Mucosa of descending colon (tissue), 3 donors: ENCODE data around the gene SLC8A2. TPM values are rescaled to one million over a fixed set of nuclear protein-coding genes. Genes with fewer than 3 reads are reported as not detected.
A peak's percentile ranks its signal among the peaks of the same experiment; 100 is the strongest.
"Not testable (repeated sequence)": the region's sequence is repeated elsewhere in the genome, so short reads cannot be mapped to it uniquely, and the experiment has no call there.

ENCODE experiments used
- ATAC-seq: fragments of 200-7000 bp; cut with Tn5 transposase; one replicate; pipeline ENCODE4 v1.9.1; 2020; ENCODE audit warnings: mild to moderate bottlenecking, moderate library complexity
- DNase-seq, 3 donors: peaks; one replicate each; pipeline ENCODE4 v3.0.0-alpha.2; 2020
- H3K36me3 ChIP-seq: fragments of 200-600 bp; one replicate; pipeline ENCODE4 v1.8.0; 2021; ENCODE audit warnings: low read depth, mild to moderate bottlenecking
- H3K4me1 ChIP-seq: fragments of 200-600 bp; one replicate; pipeline ENCODE4 v1.8.0; 2021; ENCODE audit warnings: low read depth, mild to moderate bottlenecking
- H3K4me3 ChIP-seq: fragments of 200-600 bp; one replicate; pipeline ENCODE4 v1.8.0; 2021; ENCODE audit warnings: mild to moderate bottlenecking
- H3K9me3 ChIP-seq: fragments of 200-600 bp; one replicate; pipeline ENCODE4 v1.8.0; 2021; ENCODE audit warnings: mild to moderate bottlenecking
- CTCF ChIP-seq: fragments of 200-600 bp; IDR thresholded peaks from one replicate; pipeline ENCODE4 v1.8.0; 2022; ENCODE audit warnings: antibody characterized with exemption, mild to moderate bottlenecking
- intact Hi-C, 2 donors: fragments of 100-400 bp; cut with DNase I in 1 of 2; cut with micrococcal nuclease in 1 of 2; formaldehyde crosslinking; loops; one replicate each; pipeline versions ENCODE4 v1.11.0 to v1.11.1; 2022; cut with DNase I, micrococcal nuclease
- total RNA-seq, 3 donors: library from RNA; stranded (reverse); fragmentation: NEBNext Ultra II Directional in 2 of 3; extraction: Animal tissue kit (Norgen Biotek cat#: 25700) in 2 of 3; gene quantifications; one replicate each; pipeline versions ENCODE4 v1.2.1 to v1.2.4, GENCODE V29; 2021 to 2023
- donor health status: DM: no; HTN: no; CAD: no; lungs with moderate emphysema.
- donor health status: DM: no; HTN: no; CAD: no.
- donor health status: DM: no; HTN: yes; CAD: no.

The SLC8A2 gene
- total RNA-seq, 3 donors from 2014 or later: 0.75 to 17.5 (median 2.1) TPM

- ATAC-seq: no peak
- intact Hi-C loops: no loop called here
- TF ChIP-seq CTCF: no peak
- no peak overlapping the region for H3K4me3 ChIP-seq
- no peak for DNase-seq
- no peaks in the 10 kb centered on the region for H3K36me3 ChIP-seq
- H3K9me3 ChIP-seq: no peaks in the 10 kb centered on the region
- no peaks in the 10 kb centered on the region for H3K4me1 ChIP-seq
Measured at GRCh38 chr19:47415953-47416642, 55.6 kb downstream of the SLC8A2 start.

- no peak for TF ChIP-seq CTCF
- ATAC-seq: peak; percentile 61
- no peaks in the 10 kb centered on the region for H3K36me3 ChIP-seq
- H3K4me1 ChIP-seq: no peaks in the 10 kb centered on the region
- intact Hi-C loops: no loop called here
- DNase-seq: no peak
- H3K4me3 ChIP-seq: no peak overlapping the region
- no peaks in the 10 kb centered on the region for H3K9me3 ChIP-seq
Measured at GRCh38 chr19:47414469-47414868, 57.2 kb downstream of the SLC8A2 start.

- Histone ChIP-seq H3K4me3 (no peak overlapping the region), H3K4me1 (no peaks in the 10 kb centered on the region), H3K36me3 (no peaks in the 10 kb centered on the region), H3K9me3 (no peaks in the 10 kb centered on the region)
- TF ChIP-seq CTCF: no peak
- intact Hi-C loops: no loop called here
- DNase-seq: no peak
- ATAC-seq: no peak
Measured at GRCh38 chr19:47413941-47414340, 57.8 kb downstream of the SLC8A2 start.

- H3K9me3 ChIP-seq, H3K4me1 ChIP-seq, H3K36me3 ChIP-seq, DNase-seq, ATAC-seq, H3K4me3 ChIP-seq, intact Hi-C loops: not testable (repeated sequence)
Measured at GRCh38 chr19:47411696-47412095, 60.0 kb downstream of the SLC8A2 start.

- Histone ChIP-seq H3K4me1 (no peaks in the 10 kb centered on the region), H3K4me3 (no peak overlapping the region), H3K9me3 (no peaks in the 10 kb centered on the region), H3K36me3 (no peaks in the 10 kb centered on the region)
- DNase-seq: no peak
- intact Hi-C loops: no loop called here
- TF ChIP-seq CTCF: no peak
- no peak for ATAC-seq
Measured at GRCh38 chr19:47411101-47411500, 60.6 kb downstream of the SLC8A2 start.

GRCh38 chr19:47408156-47408938, 63.3 kb downstream of the SLC8A2 start:
- Histone ChIP-seq H3K4me1 (no peaks in the 10 kb centered on the region), H3K36me3 (no peaks in the 10 kb centered on the region), H3K4me3 (no peak overlapping the region), H3K9me3 (no peaks in the 10 kb centered on the region)
- DNase-seq (no peak), ATAC-seq (no peak)
- TF ChIP-seq CTCF: no peak
- intact Hi-C loops: no loop called here
